GM13977 (cell line): ENCODE data around the gene BCAS3.

Experiments used
- DNase-seq: peaks from one replicate; pipeline ENCODE4 v3.0.0; 2012; ENCODE audit warnings: low spot score
- CTCF ChIP-seq: IDR thresholded peaks from 2 replicates; pipeline ENCODE4 v1.5.1; 2012; ENCODE audit warnings: mild to moderate bottlenecking, control low read depth; ENCODE audit not compliant: insufficient read depth; ENCODE audit errors: extremely low read depth, missing control alignments
- in situ Hi-C: fragments of 300-500 bp; cut with MboI; formaldehyde crosslinking; loops from one replicate; pipeline ENCODE4 v1.12.0; 2022; ENCODE audit warnings: low sequenced_read_pairs, low pct_unique_long_range_greater_than_20kb, mixed read lengths, inconsistent platforms; ENCODE audit not compliant: unreplicated experiment

Gene BCAS3

GRCh38 chr17:61155590-61156237 is 478.1 kb downstream of the BCAS3 start:
- no peak for TF ChIP-seq CTCF
- DNase-seq, result no peak
- in situ Hi-C loops, result no loop called here

- in situ Hi-C loops, result no loop called here
- DNase-seq, result no peak
- no peak for TF ChIP-seq CTCF
Measured at GRCh38 chr17:61157246-61157886, 479.7 kb downstream of the BCAS3 start.

GRCh38 chr17:61158376-61158775 is 480.7 kb downstream of the BCAS3 start:
- in situ Hi-C loops, result no loop called here
- no peak for DNase-seq
- no peak for TF ChIP-seq CTCF

- no peak for TF ChIP-seq CTCF
- in situ Hi-C loops, result no loop called here
- DNase-seq, result no peak
Measured at GRCh38 chr17:61159221-61159814, 481.7 kb downstream of the BCAS3 start.

- no peak for TF ChIP-seq CTCF
- no peak for DNase-seq
- in situ Hi-C loops, result no loop called here
Measured at GRCh38 chr17:61160204-61160603, 482.6 kb downstream of the BCAS3 start.

GRCh38 chr17:61160789-61161445 is 483.3 kb downstream of the BCAS3 start:
- DNase-seq, result no peak
- no peak for TF ChIP-seq CTCF
- in situ Hi-C loops, result no loop called here
